ENCODE measurements around the gene PWWP2A. TPM values are rescaled to one million over a fixed set of nuclear protein-coding genes. Genes with fewer than 3 reads are reported as not detected.
A peak's percentile ranks its signal among the peaks of the same experiment; 100 is the strongest.

PWWP2A gene
- total and polyA plus RNA-seq, 2 of the 8 experiments (the other 6 are each of a cell fraction or from before 2014, with no cell fraction given), result 18.5 to 63.0 TPM

DNA sequence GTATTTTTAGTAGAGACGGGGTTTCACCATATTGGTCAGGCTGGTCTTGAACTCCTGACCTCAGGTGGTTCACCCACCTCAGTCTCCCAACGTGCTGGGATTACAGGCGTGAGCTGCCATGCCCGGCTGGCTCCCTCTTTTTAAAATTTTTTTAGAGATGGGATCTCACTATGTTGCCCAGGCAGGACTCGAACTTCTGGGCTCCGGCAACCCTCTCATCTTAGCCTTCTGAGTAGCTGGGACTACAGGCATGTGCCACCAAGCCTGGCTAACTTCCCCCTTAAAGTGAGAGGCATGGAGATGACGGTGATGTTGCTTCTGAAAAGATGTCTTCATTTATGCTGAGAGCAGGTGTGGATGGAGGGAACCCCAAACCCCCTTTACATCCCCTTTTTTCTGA, 43.7 kb upstream of the PWWP2A start:
- POLR2A ChIA-PET (ENCODE audit: partially characterized antibody), result no interaction called here

More for the DNA sequence above, 43.7 kb upstream of the PWWP2A start:
- Histone ChIP-seq H3K23ac (ENCODE audit: insufficient read length) (no peak overlapping the region), H3K56ac (replicated peaks; ENCODE audit: insufficient read length, low read depth, low read length) (no peak overlapping the region), H4K8ac (ENCODE audit: extremely low read depth, insufficient read depth, low read length) (no peak overlapping the region), H4K20me1 (replicated peaks in 1 of 2; ENCODE audit: control insufficient read depth in 1 of 2, insufficient read depth in 2 of 2, low read length in 2 of 2) (no peaks in the 10 kb centered on the region), H2AK5ac (ENCODE audit: low read depth, low read length) (no peak overlapping the region), H2BK12ac (ENCODE audit: low read depth, low read length) (0 out of 2 replicates have a peak overlapping the region, but pooled peaks have one; percentile 35), H2BK20ac (ENCODE audit: low read length) (peak overlapping the region; percentile 13; the same call in 1 of the 2 replicates), H3K4ac (replicated peaks; ENCODE audit: insufficient read length, low read depth, low read length) (no peak overlapping the region), H3K9ac (replicated peaks in 1 of 4; ENCODE audit: extremely low read depth in 1 of 4, low read depth in 3 of 4, low read length in 3 of 4) (no peak overlapping the region), H2BK120ac (replicated peaks; ENCODE audit: low read depth, low read length) (no peak overlapping the region), H4K5ac (ENCODE audit: insufficient read length, low read depth, low read length) (no peak overlapping the region), H4K91ac (replicated peaks; ENCODE audit: insufficient read length, low read length) (no peak overlapping the region), H3K27ac (ENCODE audit: low read depth, low read length) (no peak overlapping the region), H3K14ac (ENCODE audit: insufficient read length) (no peak overlapping the region), H2BK5ac (ENCODE audit: low read depth, low read length) (no peak overlapping the region), H3K4me3 (ENCODE audit: extremely low read depth in 1 of 4, insufficient read depth in 2 of 4, low read depth in 3 of 4, low read length in 4 of 4) (no peak overlapping the region), H3K23me2 (ENCODE audit: low read depth, low read length) (no peaks in the 10 kb centered on the region), H3K9me3 (ENCODE audit: insufficient read depth in 2 of 2, low read depth in 1 of 2, low read length in 1 of 2) (no peaks in the 10 kb centered on the region), H3K18ac (ENCODE audit: extremely low read depth, low read length) (0 out of 2 replicates have a peak overlapping the region, but pooled peaks have one; percentile 10), H3K36me3 (ENCODE audit: control insufficient read depth in 2 of 4, insufficient read depth in 4 of 4, low read length in 3 of 4) (no peaks in the 10 kb centered on the region), H3K4me2 (ENCODE audit: insufficient read depth in 1 of 2, low read depth in 2 of 2, low read length in 2 of 2) (no peak overlapping the region), H3K79me2 (ENCODE audit: control insufficient read depth in 1 of 2, insufficient read depth in 2 of 2, low read length in 2 of 2) (no peaks in the 10 kb centered on the region), H2BK15ac (ENCODE audit: low read length) (no peak overlapping the region), H3K79me1 (ENCODE audit: low read depth, low read length) (no peaks in the 10 kb centered on the region; the same call in 1 of the 2 replicates), H3K27me3 (replicated peaks in 1 of 4; ENCODE audit: control insufficient read depth in 3 of 4, extremely low read depth in 1 of 4, insufficient read depth in 3 of 4, low read length in 3 of 4) (no peaks in the 10 kb centered on the region), H3K4me1 (replicated peaks in 1 of 4; ENCODE audit: control insufficient read depth in 3 of 4, insufficient read depth in 4 of 4, low read length in 3 of 4) (peaks cover 24 to 40% (median 28%) of the 10 kb centered on the region in 4 experiments), H2AFZ (ENCODE audit: low read length) (no peak overlapping the region)
- FAIRE-seq (no peak), DNase-seq (ENCODE audit: low read depth in 1 of 2, low spot score in 2 of 2) (no peak)
- no peak for TF ChIP-seq USF2 (IDR thresholded peaks at IDR 0.05; ENCODE audit: low read length)
- TF ChIP-seq TAF1 (IDR thresholded peaks at IDR 0.05; ENCODE audit: low read depth, low read length), result no peak
- TF ChIP-seq POU5F1 (IDR thresholded peaks at IDR 0.05; ENCODE audit: low read depth, low read length), result no peak
- TF ChIP-seq MAFK (IDR thresholded peaks at IDR 0.05; ENCODE audit: low read depth, low read length), result no peak
- TF ChIP-seq ATF2 (IDR thresholded peaks at IDR 0.05; ENCODE audit: low read length), result no peak
- no peak for TF ChIP-seq EP300 (IDR thresholded peaks at IDR 0.05; ENCODE audit: borderline replicate concordance in 1 of 2, low read depth in 2 of 2, low read length in 2 of 2)
- TF ChIP-seq BRCA1 (IDR thresholded peaks at IDR 0.05; ENCODE audit: low read depth, low read length), result no peak
- 83% methylated on average over 7 of the region's 7 CpGs; no CpG with 5 or more reads in 1 of the 2 experiments for WGBS, 2 experiments (ENCODE audit: extremely low coverage in 1 of 2, insufficient coverage in 1 of 2, insufficient read length in 1 of 2, insufficient replicate concordance in 2 of 2, low coverage in 1 of 2, low lambda C conversion rate in 2 of 2, missing lambda C conversion rate in 1 of 2)
- CTCF ChIA-PET (ENCODE audit: partially characterized antibody), result interaction anchor here (0.6 to 1.4 kb wide), 2 partner anchors 27 to 188 kb away, joined by 3 to 4 read pairs; no protein-coding TSS in a partner anchor
